ENCODE results near the gene HJURP. TPM values are rescaled to one million over a fixed set of nuclear protein-coding genes. Genes with fewer than 3 reads are reported as not detected.

Gene HJURP
- total RNA-seq, 1 experiment from 2014 or later, result 49.7 TPM

DNA sequence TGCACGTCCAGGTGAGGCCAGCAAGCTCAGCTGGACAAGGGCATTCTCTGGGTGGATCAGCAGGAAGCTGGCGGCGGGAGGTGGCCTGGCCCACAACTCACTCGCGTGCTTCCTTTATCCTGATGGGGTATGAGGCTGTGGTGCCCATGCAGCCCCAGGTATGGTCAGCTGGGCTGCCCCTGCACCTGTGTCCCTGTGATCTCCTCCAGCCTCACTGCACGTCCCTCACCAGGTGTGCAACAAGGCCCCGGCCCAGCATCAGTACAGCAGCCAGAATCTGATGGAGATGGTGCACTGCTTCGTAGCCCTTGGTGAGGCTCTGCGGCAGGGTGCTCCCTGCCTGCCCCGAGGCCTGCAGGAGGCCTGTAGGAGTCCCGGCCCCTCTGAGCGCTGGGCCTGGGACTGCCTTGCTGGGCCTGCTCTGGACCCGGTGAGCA, 58.6 kb downstream of the HJURP start:
- Histone ChIP-seq H4K8ac (replicated peaks; ENCODE audit: insufficient read length, low read depth, low read length) (no peak overlapping the region), H4K91ac (ENCODE audit: insufficient read length, low read depth, low read length) (no peak overlapping the region), H3K18ac (ENCODE audit: insufficient read length, low read depth, low read length) (no peak overlapping the region), H4K20me1 (ENCODE audit: control insufficient read depth, insufficient read depth, insufficient read length) (no peaks in the 10 kb centered on the region), H3K56ac (ENCODE audit: insufficient read length, low read depth, low read length) (no peak overlapping the region), H2BK20ac (ENCODE audit: low read depth, low read length, poor library complexity, severe bottlenecking) (no peak overlapping the region), H2AFZ (ENCODE audit: low read length) (no peak overlapping the region), H2BK15ac (ENCODE audit: low read depth, low read length) (no peak overlapping the region), H3K79me2 (ENCODE audit: insufficient read depth, low read length) (no peaks in the 10 kb centered on the region), H3T11ph (ENCODE audit: low read length) (no peak overlapping the region), H2AK5ac (ENCODE audit: insufficient read length, low read length) (no peak overlapping the region), H3K14ac (ENCODE audit: insufficient read depth, low read length) (no peak overlapping the region), H3K27ac (ENCODE audit: insufficient read length, low read depth, low read length) (no peak overlapping the region), H3K9ac (ENCODE audit: extremely low read depth, insufficient read length, low read length) (no peak overlapping the region), H2BK5ac (ENCODE audit: insufficient read length, low read length) (no peak overlapping the region), H2BK12ac (ENCODE audit: insufficient read length, low read depth, low read length) (no peak overlapping the region), H3K27me3 (ENCODE audit: insufficient read depth, low read length) (no peaks in the 10 kb centered on the region), H4K5ac (ENCODE audit: insufficient read length, low read depth, low read length) (no peak overlapping the region), H3K4me2 (ENCODE audit: insufficient read depth, insufficient read length, low read length) (no peak overlapping the region), H3K23me2 (ENCODE audit: insufficient read length, low read depth, low read length, poor library complexity, severe bottlenecking) (no peaks in the 10 kb centered on the region), H3K23ac (ENCODE audit: insufficient read length, low read depth, low read length) (no peak overlapping the region), H3K4me1 (ENCODE audit: insufficient read depth, low read length) (no peaks in the 10 kb centered on the region), H3K9me3 (ENCODE audit: control insufficient read depth, low read depth, low read length) (no peaks in the 10 kb centered on the region), H2BK120ac (ENCODE audit: low read depth, low read length, poor library complexity, severe bottlenecking) (no peak overlapping the region), H3K79me1 (ENCODE audit: insufficient read depth, low read depth, low read length, poor library complexity, severe bottlenecking) (no peaks in the 10 kb centered on the region), H3K4ac (ENCODE audit: low read depth, low read length) (no peak overlapping the region)
- peak; percentile 20 for DNase-seq
- peaks cover 13% of the 10 kb centered on the region for H3K27me3 Mint-ChIP-seq (ENCODE audit: low read depth)
- TF ChIP-seq, protein P1, sequence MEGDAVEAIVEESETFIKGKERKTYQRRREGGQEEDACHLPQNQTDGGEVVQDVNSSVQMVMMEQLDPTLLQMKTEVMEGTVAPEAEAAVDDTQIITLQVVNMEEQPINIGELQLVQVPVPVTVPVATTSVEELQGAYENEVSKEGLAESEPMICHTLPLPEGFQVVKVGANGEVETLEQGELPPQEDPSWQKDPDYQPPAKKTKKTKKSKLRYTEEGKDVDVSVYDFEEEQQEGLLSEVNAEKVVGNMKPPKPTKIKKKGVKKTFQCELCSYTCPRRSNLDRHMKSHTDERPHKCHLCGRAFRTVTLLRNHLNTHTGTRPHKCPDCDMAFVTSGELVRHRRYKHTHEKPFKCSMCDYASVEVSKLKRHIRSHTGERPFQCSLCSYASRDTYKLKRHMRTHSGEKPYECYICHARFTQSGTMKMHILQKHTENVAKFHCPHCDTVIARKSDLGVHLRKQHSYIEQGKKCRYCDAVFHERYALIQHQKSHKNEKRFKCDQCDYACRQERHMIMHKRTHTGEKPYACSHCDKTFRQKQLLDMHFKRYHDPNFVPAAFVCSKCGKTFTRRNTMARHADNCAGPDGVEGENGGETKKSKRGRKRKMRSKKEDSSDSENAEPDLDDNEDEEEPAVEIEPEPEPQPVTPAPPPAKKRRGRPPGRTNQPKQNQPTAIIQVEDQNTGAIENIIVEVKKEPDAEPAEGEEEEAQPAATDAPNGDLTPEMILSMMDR (conservative IDR thresholded peaks at IDR 0.05), result no peak
- WGBS (ENCODE audit: extremely low coverage, insufficient read length, low lambda C conversion rate), result no CpG with 5 or more reads among the region's 13 CpGs
- H3K27ac Mint-ChIP-seq, result peak overlapping the region in 1 of 3 experiments; percentile 77; a peak in 1 of 7 replicates
- H3K9me3 Mint-ChIP-seq, result peaks cover 8 to 9% of the 10 kb centered on the region in 2 experiments
- no peak overlapping the region for H3K4me3 Mint-ChIP-seq
- H3K4me1 Mint-ChIP-seq, result peaks cover 2 to 4% of the 10 kb centered on the region in 2 experiments; a peak in 3 of 4 replicates
- H3K36me3 Mint-ChIP-seq (ENCODE audit: insufficient read depth in 1 of 3, low read depth in 3 of 3), result peaks cover 0 to 4% (median 2%) of the 10 kb centered on the region in 3 experiments; a peak in 3 of 7 replicates

Measured in H9 (cell line).